HG03066 (cell line): ENCODE data around the gene TCF12.

ENCODE experiments used
- ATAC-seq: cut with Tn5 transposase; IDR thresholded peaks from one replicate; pipeline ENCODE4 v1.9.1; 2021; ENCODE audit warnings: low read depth; ENCODE audit not compliant: unreplicated experiment

TCF12 gene

GRCh38 chr15:57231559-57231958 is 313.1 kb downstream of the TCF12 start:
- no peak for ATAC-seq

- no peak for ATAC-seq
Measured at GRCh38 chr15:57234156-57234555, 315.7 kb downstream of the TCF12 start.

GRCh38 chr15:57235186-57235585 is 316.7 kb downstream of the TCF12 start:
- ATAC-seq, result no peak

- no peak for ATAC-seq
Measured at GRCh38 chr15:57235873-57236272, 317.4 kb downstream of the TCF12 start.

- ATAC-seq, result no peak
Measured at GRCh38 chr15:57236561-57237300, 318.3 kb downstream of the TCF12 start.

GRCh38 chr15:57237301-57237642 is 318.8 kb downstream of the TCF12 start:
- no peak for ATAC-seq

GRCh38 chr15:57237676-57238075 is 319.2 kb downstream of the TCF12 start:
- no peak for ATAC-seq

GRCh38 chr15:57245130-57245529 is 326.7 kb downstream of the TCF12 start:
- ATAC-seq, result no peak

- no peak for ATAC-seq
Measured at GRCh38 chr15:57245714-57246113, 327.3 kb downstream of the TCF12 start.

- no peak for ATAC-seq
Measured at GRCh38 chr15:57248074-57248473, 329.6 kb downstream of the TCF12 start.

GRCh38 chr15:57251308-57251707 is 332.9 kb downstream of the TCF12 start:
- no peak for ATAC-seq

GRCh38 chr15:57251941-57252340 is 333.5 kb downstream of the TCF12 start:
- no peak for ATAC-seq

GRCh38 chr15:57253082-57253481 is 334.6 kb downstream of the TCF12 start:
- ATAC-seq, result no peak

GRCh38 chr15:57253500-57253899 is 335.1 kb downstream of the TCF12 start:
- ATAC-seq, result no peak

- ATAC-seq, result no peak
Measured at GRCh38 chr15:57255751-57256341, 337.4 kb downstream of the TCF12 start.

GRCh38 chr15:57256939-57257338 is 338.5 kb downstream of the TCF12 start:
- no peak for ATAC-seq

GRCh38 chr15:57259568-57260040 is 341.2 kb downstream of the TCF12 start:
- ATAC-seq, result no peak

GRCh38 chr15:57263520-57263919 is 345.1 kb downstream of the TCF12 start:
- no peak for ATAC-seq

GRCh38 chr15:57272771-57273357 is 354.4 kb downstream of the TCF12 start:
- ATAC-seq, result no peak

GRCh38 chr15:57273402-57273801 is 355.0 kb downstream of the TCF12 start:
- ATAC-seq, result no peak

GRCh38 chr15:57278439-57278838 is 360.0 kb downstream of the TCF12 start:
- ATAC-seq, result no peak

- ATAC-seq, result no peak
Measured at GRCh38 chr15:57280464-57280863, 362.0 kb downstream of the TCF12 start.
